NOMO-1 treated with DMSO at 0.1 percent for 48 hours (cell line): ENCODE results near the gene COMMD10.

Source experiments
- DNase-seq: peaks from one replicate; lab custom pipeline; 2025; ENCODE audit not compliant: unreplicated experiment; lab: John Stamatoyannopoulos, UW

Gene COMMD10

DNA sequence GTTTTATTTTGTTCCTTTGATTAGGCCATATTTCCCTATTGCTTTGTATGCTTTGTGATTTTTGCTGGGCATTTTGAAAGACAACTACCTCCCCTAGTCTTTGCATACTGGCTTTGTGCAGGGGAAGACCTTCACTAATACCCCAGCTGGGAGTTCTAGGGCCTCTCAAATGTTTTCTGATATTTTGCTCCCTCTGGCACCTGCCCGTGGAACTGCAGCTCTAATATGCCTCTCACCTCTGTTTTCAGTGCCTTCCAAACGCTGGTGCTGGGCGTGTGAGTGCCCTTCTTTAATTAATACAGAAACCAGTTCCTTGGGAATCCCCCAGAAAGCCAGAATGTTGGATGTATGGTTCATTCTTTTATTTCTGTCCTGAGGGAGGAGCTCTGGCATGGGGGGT, 204.5 kb downstream of the COMMD10 start:
- no peak for DNase-seq

DNA sequence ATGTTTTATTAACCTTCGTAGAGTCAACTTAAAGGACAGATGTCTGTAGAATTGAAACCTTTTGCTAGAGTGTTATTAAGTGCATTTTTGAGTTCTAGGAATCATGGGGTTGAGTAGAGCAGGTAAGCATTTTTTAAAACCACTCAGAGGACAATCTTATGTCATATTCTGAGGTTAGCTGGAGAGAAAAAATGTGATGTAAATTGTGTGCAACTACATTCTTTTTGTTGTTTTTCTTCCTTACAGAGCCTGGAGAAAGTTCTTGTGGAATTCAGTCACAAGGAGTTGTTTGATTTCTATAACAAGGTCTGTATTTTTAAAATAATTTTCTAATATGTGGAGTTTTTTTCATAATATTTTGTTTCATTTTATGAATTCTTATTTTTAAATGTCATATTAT, 206.4 kb downstream of the COMMD10 start:
- DNase-seq = no peak

DNA sequence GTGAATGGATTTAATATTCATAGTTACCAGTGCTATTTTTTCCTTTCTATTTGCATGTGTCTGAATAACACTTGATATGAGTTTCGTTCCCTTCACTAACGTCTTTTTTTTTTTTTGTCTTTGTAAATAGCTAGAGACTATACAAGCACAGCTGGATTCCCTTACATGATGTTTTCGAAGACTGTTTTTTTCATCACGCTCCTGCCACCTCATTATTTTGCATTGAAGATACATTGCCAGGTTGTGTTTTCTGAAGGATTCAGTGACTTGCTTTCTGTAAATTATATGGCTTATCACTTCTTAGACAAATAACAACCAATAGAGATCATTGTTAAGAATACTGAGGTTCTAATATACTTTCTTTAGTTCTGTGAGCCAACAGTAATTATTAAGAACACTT, 207.5 kb downstream of the COMMD10 start:
- no peak for DNase-seq

DNA sequence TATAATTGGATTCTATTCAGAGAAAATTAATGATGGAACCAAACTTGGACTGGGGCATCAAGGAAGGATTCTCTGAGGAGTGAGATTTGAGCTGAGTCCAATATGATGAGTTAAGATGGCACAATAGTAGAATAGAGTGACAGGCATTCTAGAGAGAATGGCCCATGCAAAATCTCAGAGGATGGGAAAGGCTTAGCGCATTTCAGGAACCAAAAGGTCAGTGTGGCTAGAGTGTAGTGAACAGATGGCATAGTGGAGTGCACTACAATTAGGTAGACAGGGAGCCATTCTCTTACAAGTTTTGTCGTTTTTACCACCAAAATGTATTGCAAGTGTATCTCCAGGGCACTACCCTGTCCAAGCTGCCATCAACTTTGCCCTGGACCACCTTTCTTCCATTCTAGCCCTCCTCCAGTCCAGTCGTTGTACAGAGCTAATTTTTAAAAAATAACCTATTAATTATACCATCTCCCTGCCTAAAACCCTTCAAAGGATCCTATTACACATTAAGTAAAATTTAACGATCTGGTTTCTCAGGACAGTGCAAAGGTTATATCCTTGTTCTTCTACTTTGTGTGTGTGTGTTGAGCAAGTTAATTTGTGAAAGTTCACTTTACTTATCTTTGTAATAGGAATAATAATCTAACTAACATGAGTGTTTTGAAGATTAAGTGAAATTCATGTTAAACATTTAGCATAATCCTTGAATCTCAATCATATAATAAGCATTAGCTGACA, 211.7 kb downstream of the COMMD10 start:
- DNase-seq = no peak

DNA sequence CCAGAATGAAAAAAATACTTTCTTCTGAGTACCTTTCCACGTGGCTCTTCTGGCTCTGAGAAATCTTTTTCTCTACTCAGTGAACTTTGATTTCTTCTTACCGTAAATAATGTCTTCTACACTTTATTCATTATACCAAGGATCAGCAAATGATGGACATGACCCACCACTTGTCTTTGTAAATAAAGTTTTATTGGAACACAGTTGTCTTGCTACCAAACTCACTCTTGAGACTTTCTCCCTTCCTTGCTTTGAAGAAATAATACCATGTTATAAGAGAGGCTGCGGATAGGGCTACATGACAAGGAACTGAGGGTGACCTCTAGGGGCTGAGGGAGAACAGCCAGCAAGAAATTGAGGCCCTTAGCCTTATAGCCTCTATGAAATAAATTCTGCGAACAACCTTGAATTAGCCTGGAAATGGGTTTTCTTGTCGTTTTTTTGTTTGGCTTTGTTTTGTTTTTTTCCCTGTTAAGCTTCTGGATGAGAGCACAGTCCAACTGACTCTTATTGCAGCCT, 212.5 kb downstream of the COMMD10 start:
- DNase-seq = no peak

DNA sequence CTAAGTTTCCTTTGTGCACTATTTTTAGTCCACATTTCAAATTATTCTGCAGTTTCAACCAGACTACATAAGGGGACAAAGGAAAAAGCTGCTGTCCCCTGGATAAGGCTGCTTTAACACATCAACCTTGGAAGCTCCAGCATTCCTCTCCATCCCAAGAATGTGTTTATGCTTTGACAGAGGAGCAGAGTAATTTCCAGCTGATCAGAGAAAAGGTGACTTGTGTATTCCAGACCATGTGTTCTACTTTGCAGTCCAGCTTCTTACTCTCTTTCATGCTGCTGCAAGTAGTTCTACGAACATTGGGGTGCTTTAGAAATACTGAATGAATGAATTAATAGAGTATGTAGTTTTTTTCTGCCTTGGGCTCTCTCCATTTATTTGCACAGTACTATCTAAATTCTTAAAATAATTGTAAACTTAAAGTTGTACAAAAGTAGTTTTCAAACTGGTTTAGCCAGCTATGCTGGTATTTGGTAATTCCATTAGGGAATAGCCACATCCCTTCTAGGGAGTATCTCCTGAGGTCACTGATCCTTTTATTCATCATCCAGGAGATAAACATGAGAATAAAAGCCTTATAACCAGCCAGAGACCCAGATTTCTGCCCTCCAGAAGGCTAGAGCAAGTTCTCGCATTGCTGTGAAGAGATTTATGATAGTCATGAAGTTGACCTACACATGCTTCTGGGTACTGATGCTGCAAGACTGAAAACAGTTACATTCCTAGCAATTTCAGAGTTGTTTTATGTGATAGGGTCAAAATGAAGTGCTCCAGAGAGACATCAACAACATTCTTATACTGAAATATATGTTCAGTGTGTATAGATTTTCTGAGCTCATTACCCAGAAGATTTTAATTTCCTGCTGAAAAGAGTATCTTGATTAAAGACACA, 215.2 kb downstream of the COMMD10 start:
- DNase-seq = no peak

DNA sequence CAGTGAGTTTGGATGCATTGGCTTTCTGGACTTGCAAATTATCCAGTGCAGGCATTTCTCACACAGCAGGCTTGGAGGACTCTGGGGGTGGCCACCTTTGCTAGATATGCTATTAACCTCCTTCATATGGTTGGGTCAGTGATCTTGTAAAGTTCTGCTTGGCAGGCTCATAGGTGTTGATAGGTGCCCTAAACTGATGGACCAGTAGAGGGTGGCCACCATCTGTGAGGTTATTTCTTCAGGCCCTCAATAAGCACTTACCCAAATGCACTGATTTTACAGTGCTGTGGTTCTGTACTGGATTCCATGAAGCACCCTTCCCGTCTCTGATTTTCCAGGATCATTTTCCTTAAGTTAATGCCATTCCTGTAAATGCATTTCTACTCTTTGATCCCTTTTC, 216.3 kb downstream of the COMMD10 start:
- DNase-seq = no peak

DNA sequence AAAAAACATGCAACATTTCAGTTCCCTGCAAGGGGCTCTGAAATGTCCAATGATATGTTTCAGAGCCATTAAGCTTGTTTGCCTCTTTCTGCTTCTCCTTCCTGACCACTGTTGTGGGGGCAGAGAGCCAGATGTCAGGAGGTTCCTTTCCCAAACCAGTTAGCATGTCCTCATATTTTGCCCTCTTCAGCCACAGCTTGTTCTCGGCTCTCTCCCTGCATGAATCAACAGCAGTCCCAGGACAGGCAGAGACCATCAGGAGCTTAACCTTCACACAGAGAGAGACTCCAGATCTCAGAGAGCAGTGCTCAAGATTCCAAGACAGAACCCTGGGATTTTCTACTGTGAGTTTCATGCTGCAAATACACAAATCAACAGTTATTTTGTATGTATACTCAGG, 218.5 kb downstream of the COMMD10 start:
- no peak for DNase-seq

DNA sequence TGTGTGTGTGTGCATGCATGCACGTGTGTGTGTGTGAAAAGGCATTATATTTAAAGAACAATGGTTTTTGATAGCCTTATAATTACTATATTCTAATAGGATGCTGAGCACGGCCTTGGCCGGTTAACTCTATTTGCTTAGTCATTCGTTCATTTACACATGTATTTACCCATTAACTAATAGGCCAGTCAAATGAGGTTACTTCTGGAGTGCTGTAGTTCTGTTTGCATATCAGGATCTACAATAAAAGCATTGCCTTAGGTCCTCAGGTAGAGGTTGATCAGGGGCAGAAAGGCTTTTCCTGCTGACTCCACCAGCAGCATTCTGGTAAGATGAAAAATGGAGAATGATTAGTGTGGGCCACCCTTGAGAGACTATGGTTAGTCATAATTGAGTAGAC, 219.0 kb downstream of the COMMD10 start:
- DNase-seq = no peak

DNA sequence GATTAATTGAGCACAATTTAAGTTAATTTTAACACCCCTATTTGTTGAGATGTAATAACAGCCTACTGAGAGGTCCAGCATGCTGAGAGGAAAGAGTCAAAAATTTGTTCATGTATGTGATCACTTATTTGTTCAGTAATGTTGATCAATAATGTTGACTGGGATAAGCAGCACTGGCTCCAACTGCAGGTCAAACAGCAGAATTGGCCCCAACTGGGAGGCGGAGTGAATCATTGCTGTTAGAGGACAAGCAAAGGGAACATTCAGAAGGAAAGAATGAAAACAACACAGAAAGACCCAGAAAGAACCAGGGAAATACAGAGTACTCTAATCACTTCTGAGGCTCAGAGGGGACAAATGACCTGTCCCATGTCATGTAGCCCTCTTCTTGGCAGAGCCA, 221.1 kb downstream of the COMMD10 start:
- no peak for DNase-seq

DNA sequence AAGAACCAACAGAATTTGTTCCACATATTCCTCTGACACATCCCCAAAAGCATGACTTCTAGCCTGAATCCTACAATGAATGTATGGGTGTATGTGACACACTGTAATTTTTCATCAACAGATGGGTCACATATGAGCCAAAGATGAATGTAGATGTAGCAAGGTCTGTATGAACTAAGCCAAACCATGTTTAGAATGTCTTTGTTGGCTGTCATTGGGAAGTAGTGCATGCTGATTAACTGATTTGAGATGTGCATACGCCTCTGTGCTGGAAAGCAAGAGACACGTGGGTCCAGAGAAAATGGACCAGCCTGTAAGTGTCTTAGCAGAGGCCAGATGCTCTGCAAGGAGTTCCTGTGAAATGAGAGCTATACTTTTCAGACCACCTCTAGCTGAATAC, 222.0 kb downstream of the COMMD10 start:
- no peak for DNase-seq

DNA sequence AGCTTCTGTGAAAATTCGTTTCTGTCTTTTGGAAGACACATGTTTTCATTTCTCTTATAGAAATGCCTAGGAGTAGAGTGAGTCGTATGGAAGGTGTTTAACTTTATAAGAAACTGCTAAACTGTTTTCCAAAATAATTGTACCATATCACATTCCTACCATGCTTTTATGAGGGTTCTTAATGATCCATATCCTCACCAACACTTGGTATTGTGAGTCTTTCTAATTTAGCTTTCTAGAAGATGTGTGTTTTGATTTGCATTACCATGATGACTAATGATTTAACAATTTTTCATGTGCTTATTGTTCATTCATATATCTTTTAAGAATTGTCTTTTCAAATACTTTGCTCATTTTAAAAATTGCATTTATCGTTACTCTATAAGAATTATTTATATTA, 223.6 kb downstream of the COMMD10 start:
- no peak for DNase-seq

DNA sequence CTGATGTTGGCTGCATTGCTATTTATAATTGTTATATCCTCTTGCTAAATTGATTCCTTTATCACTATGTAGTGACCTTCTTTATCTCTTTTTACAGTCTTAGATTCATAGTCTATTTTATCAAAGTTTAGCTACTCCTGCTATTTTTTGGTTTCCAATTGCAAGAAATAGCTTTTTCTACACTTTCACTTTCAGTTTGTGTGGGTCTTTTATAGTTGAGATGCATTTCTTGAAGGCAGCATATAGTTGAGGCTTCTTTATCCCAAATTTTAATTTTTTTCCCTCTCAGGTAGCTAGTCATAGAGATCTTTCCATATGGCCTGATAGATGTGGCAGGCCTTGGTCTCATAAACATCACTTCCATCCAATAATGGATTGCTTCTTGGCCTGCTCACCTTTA, 228.5 kb downstream of the COMMD10 start:
- DNase-seq = no peak

DNA sequence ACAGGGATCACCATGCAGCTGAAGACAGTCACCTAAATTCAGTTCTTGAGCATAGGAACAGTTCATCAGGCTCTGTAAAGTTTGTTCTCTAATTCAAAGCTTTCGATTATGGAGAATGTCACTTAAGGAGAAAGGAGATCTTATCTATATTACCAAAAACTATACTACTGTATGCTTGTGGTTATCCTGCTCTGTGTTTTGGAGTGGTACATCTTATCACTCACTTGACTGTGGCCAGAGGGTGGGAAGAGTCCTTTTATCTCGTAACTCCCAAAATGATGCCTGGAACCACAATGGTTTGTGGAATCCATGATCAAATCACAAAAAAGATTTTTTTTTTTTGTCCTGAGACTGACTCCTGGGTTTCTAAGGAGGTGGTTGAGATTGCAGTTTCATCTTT, 230.7 kb downstream of the COMMD10 start:
- DNase-seq = no peak

DNA sequence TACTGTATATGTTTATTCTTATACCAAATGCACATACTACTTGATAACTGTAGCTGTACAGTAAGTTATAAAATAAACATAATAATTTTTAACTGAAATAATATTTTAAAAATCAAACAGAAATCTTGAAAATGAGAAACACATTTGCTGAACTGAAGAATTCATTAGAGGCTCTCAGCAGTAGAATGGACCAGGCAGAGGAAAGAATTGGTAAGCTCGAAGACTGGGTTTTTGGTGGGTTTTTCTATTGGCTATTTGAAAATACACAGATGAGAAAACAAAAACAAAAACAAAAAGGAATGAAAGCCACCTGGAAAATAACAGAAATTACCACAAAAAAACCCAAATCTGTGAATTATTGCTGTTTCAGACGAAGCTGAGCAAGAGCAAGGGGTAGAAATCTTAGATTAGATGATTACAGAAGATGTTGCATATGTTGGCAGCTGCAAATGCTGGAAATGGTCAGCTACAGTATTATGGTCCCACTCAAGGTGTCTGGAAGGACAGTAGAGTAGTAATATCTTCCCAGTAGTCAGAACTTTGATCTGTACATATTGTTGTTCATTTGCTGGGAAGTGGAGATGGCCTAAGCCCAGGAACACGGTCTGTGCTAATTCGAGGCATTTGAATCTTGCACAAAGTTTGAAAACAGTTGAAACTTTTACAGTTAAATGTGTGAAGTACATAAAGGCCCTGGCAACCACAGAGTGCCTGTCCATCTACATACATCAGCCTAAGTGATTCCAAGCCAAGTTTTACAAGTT, 233.4 kb downstream of the COMMD10 start:
- DNase-seq = no peak

DNA sequence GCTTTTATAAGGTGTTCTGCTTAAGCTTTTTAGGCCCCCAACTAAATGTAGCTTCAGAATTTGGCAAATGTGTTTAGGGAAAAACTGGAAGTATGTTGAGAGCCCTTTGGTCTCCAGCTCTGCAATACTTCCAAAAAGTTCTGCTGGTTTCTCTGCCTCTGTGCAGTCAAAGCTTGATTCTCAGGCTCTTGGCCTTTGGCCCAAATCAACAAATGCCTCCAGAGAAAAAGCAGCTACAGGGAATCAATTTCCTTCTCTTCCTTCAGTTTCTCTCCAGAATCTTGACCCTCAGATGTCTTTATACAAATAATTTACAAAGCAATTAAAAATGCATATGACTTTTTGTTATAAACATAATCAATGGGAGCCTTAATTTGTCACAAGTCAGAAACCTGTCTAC, 235.7 kb downstream of the COMMD10 start:
- no peak for DNase-seq

DNA sequence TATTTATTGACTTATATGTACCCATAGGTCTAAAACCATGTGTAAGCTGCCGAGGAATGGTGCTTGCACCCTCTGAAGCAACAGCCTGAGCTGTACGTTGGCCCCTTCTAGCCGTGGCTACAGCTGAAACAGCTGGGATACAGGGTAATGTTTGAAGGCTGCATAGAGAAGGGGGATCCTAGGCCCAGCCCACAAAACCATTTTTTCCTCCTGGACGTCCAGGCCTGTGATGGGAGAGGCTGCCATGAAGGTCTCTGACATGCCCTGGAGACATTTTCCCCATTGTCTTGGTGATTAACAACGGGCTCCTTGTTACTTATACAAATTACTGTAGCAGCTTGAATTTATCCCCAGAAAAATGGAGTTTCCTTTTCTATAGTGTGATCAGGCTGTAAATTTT, 244.7 kb downstream of the COMMD10 start:
- DNase-seq = no peak

DNA sequence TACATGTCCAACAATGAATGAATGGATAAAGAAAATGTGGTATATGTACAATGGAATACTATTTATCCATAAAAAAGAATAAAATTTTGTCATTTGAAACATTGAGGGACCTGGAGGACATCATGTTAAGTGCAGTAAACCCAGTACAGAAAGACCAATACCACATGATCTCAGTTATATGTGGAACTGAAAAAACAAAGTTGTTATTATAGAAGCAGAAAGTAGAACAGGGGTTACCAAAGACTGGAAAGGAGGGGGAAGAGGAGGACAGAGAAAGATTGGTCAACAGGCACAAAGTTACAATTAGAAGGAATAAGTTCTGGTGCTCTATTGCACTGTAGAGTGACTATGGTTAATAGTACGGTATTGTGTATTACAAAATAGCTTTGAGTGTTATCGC, 256.0 kb downstream of the COMMD10 start:
- no peak for DNase-seq
